Smooth muscle cell (in vitro differentiated cells): ENCODE results near the gene LAMTOR1. TPM values are rescaled to one million over a fixed set of nuclear protein-coding genes. Genes with fewer than 3 reads are reported as not detected.

Experiments used
- DNase-seq: peaks from one replicate; lab custom pipeline; 2025; ENCODE audit not compliant: unreplicated experiment; lab: John Stamatoyannopoulos, UW
- H2AFZ ChIP-seq: fragments of 200-600 bp; sonication (generic); 2 replicates; pipeline ENCODE4 v1.6.0; 2016; ENCODE audit warnings: antibody characterized with exemption, low read depth, mild to moderate bottlenecking
- H3F3A ChIP-seq: fragments of 200-600 bp; sonication (generic); 2 replicates; pipeline ENCODE4 v1.6.0; 2017; ENCODE audit warnings: antibody characterized with exemption, low read depth
- H3K27ac ChIP-seq: fragments of 200-600 bp; sonication (generic); 2 replicates; pipeline ENCODE4 v1.5.1; 2016; ENCODE audit warnings: low read depth, mild to moderate bottlenecking
- H3K27me3 ChIP-seq: fragments of 200-600 bp; sonication (generic); 2 replicates; pipeline ENCODE4 v1.6.1; 2016; ENCODE audit warnings: low read depth, mild to moderate bottlenecking
- H3K36me3 ChIP-seq: fragments of 200-600 bp; sonication (generic); 2 replicates; pipeline ENCODE4 v1.5.1; 2016; ENCODE audit warnings: low read depth
- H3K4me1 ChIP-seq: fragments of 200-600 bp; sonication (generic); 2 replicates; pipeline ENCODE4 v1.5.1; 2016; ENCODE audit warnings: low read depth
- H3K4me2 ChIP-seq: fragments of 200-600 bp; sonication (generic); 2 replicates; pipeline ENCODE4 v1.6.0; 2016; ENCODE audit warnings: mild to moderate bottlenecking
- H3K4me3 ChIP-seq: fragments of 200-600 bp; sonication (generic); 2 replicates; pipeline ENCODE4 v1.5.1; 2016; ENCODE audit warnings: mild to moderate bottlenecking
- H3K79me2 ChIP-seq: fragments of 200-600 bp; sonication (generic); 2 replicates; pipeline ENCODE4 v1.6.0; 2016; ENCODE audit warnings: low read depth, mild to moderate bottlenecking
- H3K9ac ChIP-seq: fragments of 200-600 bp; sonication (generic); 2 replicates; pipeline ENCODE4 v1.6.0; 2016; ENCODE audit warnings: low read depth
- H3K9me3 ChIP-seq: fragments of 200-600 bp; sonication (generic); replicated peaks from 2 replicates; pipeline ENCODE4 v1.5.1; 2016; ENCODE audit warnings: low read depth
- H4K20me1 ChIP-seq: fragments of 200-600 bp; sonication (generic); 2 replicates; pipeline ENCODE4 v1.6.0; 2016; ENCODE audit warnings: low read depth
- WGBS: methylation state at CpG from one replicate; pipeline ENCODE4 v1.1.7; 2016; ENCODE audit warnings: low lambda C conversion rate; 5-methylcytosine and 5-hydroxymethylcytosine counted together
- polyA plus RNA-seq: library from polyadenylated mRNA; unstranded; fragments of >200 nt; fragmentation: Nextera tagmentation; extraction: Ambion mirVana; gene quantifications from 2 replicates; pipeline ENCODE4 v1.2.1, GENCODE V29; 2016
- total RNA-seq: library from RNA; depleted of rRNA; stranded (reverse); fragments of >200 nt; gene quantifications from 2 replicates; pipeline ENCODE4 v1.2.3, GENCODE V29; 2014
- TF ChIP-seq, protein P1 (sequence below): fragments of 200-600 bp; sonication (generic); IDR thresholded peaks from 2 replicates; pipeline ENCODE4 v1.5.1; 2017; ENCODE audit warnings: borderline replicate concordance, mild to moderate bottlenecking, antibody characterized with exemption; ENCODE audit not compliant: insufficient read depth, poor library complexity, severe bottlenecking

The LAMTOR1 gene
- total and polyA plus RNA-seq, 2 experiments from 2014 or later: 74.1 to 148 TPM

DNA sequence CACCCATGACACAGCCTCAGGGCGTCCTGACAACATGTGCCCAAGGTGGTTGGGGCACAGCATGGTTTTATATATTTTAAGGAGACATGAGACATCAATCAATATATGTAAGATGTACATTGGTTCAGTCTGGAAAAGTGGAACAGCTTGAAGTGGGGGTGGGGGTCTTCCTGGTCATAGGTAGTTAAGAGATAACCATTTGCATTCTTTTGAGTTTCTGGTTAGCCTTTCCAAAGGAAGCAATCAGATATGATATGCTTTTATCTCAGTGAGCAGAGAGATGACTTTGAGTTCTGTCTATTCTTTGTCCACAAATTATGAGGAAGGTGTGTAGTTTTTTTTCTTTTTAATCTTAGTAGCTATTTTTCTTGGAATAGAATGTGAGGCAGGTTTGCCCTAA, 19.5 kb upstream of the LAMTOR1 start:
- H3F3A ChIP-seq: no peaks in the 10 kb centered on the region
- H3K36me3 ChIP-seq: no peaks in the 10 kb centered on the region
- no peak overlapping the region for H3K27ac ChIP-seq
- no peak for DNase-seq
- H3K9me3 ChIP-seq: no peaks in the 10 kb centered on the region
- no peak overlapping the region for H3K4me3 ChIP-seq
- H3K4me1 ChIP-seq: no peaks in the 10 kb centered on the region
- no peak overlapping the region for H3K9ac ChIP-seq
- 84% methylated on average over 1 of the region's 1 CpG for WGBS
- TF ChIP-seq, protein P1, sequence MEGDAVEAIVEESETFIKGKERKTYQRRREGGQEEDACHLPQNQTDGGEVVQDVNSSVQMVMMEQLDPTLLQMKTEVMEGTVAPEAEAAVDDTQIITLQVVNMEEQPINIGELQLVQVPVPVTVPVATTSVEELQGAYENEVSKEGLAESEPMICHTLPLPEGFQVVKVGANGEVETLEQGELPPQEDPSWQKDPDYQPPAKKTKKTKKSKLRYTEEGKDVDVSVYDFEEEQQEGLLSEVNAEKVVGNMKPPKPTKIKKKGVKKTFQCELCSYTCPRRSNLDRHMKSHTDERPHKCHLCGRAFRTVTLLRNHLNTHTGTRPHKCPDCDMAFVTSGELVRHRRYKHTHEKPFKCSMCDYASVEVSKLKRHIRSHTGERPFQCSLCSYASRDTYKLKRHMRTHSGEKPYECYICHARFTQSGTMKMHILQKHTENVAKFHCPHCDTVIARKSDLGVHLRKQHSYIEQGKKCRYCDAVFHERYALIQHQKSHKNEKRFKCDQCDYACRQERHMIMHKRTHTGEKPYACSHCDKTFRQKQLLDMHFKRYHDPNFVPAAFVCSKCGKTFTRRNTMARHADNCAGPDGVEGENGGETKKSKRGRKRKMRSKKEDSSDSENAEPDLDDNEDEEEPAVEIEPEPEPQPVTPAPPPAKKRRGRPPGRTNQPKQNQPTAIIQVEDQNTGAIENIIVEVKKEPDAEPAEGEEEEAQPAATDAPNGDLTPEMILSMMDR: no peak
- no peak overlapping the region for H2AFZ ChIP-seq
- H3K79me2 ChIP-seq: no peaks in the 10 kb centered on the region
- no peak overlapping the region for H3K4me2 ChIP-seq
- no peaks in the 10 kb centered on the region for H4K20me1 ChIP-seq
- H3K27me3 ChIP-seq: no peaks in the 10 kb centered on the region

DNA sequence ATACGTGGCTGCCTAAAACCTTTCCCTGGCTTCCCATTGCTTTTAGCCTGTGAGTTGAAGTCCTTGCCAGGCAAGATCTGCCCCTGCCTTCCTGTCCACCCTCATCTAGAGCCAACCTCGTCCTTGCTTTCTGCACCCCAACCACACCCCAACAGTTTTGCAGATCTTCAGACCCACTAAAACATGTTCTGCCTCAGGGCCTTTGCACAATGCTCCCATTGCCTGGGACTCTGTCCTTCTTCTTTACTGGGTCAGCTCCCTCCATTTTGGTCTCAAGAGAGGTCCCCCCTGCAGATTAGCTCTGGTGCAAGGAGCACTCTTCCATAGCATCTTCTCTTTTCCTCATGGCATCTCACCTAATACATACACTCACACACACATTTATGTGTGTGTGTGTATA, 17.8 kb upstream of the LAMTOR1 start:
- Histone ChIP-seq H3K9me3 (no peaks in the 10 kb centered on the region), H2AFZ (no peak overlapping the region), H3F3A (no peaks in the 10 kb centered on the region), H3K27ac (no peak overlapping the region), H3K36me3 (no peaks in the 10 kb centered on the region), H3K27me3 (no peaks in the 10 kb centered on the region), H3K4me1 (no peaks in the 10 kb centered on the region), H3K79me2 (no peaks in the 10 kb centered on the region), H3K9ac (no peak overlapping the region), H3K4me3 (no peak overlapping the region), H3K4me2 (no peak overlapping the region), H4K20me1 (no peaks in the 10 kb centered on the region)
- WGBS: 90% methylated on average over 2 of the region's 2 CpGs
- TF ChIP-seq, protein P1: no peak
- no peak for DNase-seq

DNA sequence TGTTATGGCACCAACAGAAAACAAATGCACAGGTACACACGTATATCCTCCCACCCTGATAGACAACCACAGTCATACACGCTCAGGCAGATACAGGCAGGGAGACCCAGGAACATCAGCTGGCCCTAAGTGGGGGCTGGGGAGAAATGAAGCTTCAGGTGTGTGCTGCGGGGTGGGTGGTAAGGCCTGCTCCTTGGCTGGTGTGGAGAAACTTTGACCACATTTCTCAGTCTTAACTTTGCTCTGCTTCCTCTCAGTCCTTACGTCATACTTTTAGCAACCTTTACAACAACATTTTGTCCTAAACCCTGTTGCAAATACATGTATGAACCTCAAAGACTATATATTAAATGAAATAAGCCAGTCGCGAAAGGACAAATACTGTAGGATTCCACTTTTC, 16.1 kb upstream of the LAMTOR1 start:
- H3K9ac ChIP-seq: no peak overlapping the region
- no peaks in the 10 kb centered on the region for H3K36me3 ChIP-seq
- no peaks in the 10 kb centered on the region for H3K9me3 ChIP-seq
- H3K27ac ChIP-seq: no peak overlapping the region
- no peaks in the 10 kb centered on the region for H3F3A ChIP-seq
- H3K4me2 ChIP-seq: no peak overlapping the region
- no peak overlapping the region for H2AFZ ChIP-seq
- 89% methylated on average over 6 of the region's 6 CpGs for WGBS
- TF ChIP-seq, protein P1: no peak
- no peak for DNase-seq
- no peaks in the 10 kb centered on the region for H3K79me2 ChIP-seq
- no peaks in the 10 kb centered on the region for H3K27me3 ChIP-seq
- H4K20me1 ChIP-seq: no peaks in the 10 kb centered on the region
- H3K4me3 ChIP-seq: no peak overlapping the region
- H3K4me1 ChIP-seq: no peaks in the 10 kb centered on the region

DNA sequence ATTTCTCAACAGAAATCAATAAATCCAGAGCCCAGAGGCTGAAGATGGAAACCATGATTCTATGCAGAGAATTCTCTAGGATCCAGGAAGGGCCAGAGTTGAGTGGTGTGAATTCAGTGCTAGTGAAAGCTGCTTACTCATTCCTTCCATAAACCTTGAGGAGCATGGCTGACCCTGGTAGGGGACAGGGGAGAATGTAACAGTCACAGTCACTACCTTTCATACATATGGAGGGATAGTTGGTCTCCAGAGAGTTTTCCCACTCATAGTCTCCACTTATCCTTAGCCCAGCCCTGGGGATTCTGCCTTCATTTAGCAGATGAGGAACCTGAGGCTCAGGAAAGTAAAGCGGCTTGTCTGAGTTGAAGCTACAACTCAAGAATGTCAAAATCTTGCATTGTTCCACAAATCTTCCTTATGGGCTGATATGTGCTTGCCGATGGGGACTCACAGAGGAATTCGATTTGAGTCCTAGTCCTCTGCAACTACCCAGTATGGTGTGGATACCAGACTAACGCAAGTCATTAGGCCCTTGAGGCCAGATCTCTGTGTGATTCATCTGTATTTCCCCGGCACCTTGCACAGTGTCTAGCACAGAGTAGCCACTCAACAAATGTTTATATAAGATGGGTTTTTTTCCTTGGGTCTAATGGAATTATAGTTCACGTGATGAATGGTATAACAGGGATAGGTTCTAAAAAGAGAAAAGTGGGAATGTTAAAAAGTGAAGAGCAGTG, 13.1 kb upstream of the LAMTOR1 start:
- WGBS: 85% methylated on average over 6 of the region's 6 CpGs
- no peak overlapping the region for H3K4me3 ChIP-seq
- TF ChIP-seq, protein P1: no peak
- H3K9ac ChIP-seq: no peak overlapping the region
- H3K9me3 ChIP-seq: no peaks in the 10 kb centered on the region
- H3F3A ChIP-seq: peaks cover 7% of the 10 kb centered on the region
- no peaks in the 10 kb centered on the region for H4K20me1 ChIP-seq
- H3K27me3 ChIP-seq: no peaks in the 10 kb centered on the region
- H3K4me2 ChIP-seq: no peak overlapping the region
- H3K36me3 ChIP-seq: no peaks in the 10 kb centered on the region
- H3K27ac ChIP-seq: no peak overlapping the region
- no peak for DNase-seq
- H3K4me1 ChIP-seq: no peaks in the 10 kb centered on the region
- H2AFZ ChIP-seq: no peak overlapping the region
- no peaks in the 10 kb centered on the region for H3K79me2 ChIP-seq
